Lung (tissue), 16 donors: ENCODE results near the gene DMPK. TPM values are rescaled to one million over a fixed set of nuclear protein-coding genes. Genes with fewer than 3 reads are reported as not detected.

Source experiments
- ATAC-seq: fragments of 200-7000 bp; cut with Tn5 transposase; one replicate; pipeline ENCODE4 v1.9.1; 2020; ENCODE audit warnings: moderate number of reproducible peaks; ENCODE audit not compliant: insufficient read depth, low FRiP score
- DNase-seq, 3 donors: peaks; one replicate each; pipeline ENCODE4 v3.0.0-alpha.2; 2013 to 2017
- H3K27ac ChIP-seq, 2 donors: one replicate each; pipeline ENCODE4 v1.5.1; 2013; ENCODE audit warnings: mild to moderate bottlenecking in 2 of 2, moderate library complexity in 2 of 2, control low read depth in 1 of 2, inconsistent platforms in 1 of 2, low read depth in 1 of 2, low read length in 1 of 2
- H3K27me3 ChIP-seq, 3 donors: one replicate each; pipeline ENCODE4 v1.5.1; 2013; ENCODE audit warnings: low read length in 2 of 3; ENCODE audit not compliant: control insufficient read depth in 3 of 3, insufficient read depth in 3 of 3
- H3K36me3 ChIP-seq, 4 donors: one replicate each; pipeline ENCODE4 v1.5.1; 2013; ENCODE audit warnings: low read length in 4 of 4, mild to moderate bottlenecking in 1 of 4, moderate library complexity in 1 of 4; ENCODE audit not compliant: control insufficient read depth in 4 of 4, insufficient read depth in 4 of 4
- H3K4me1 ChIP-seq, 5 donors: one replicate each; pipeline ENCODE4 v1.5.1; 2013; ENCODE audit warnings: low read length in 5 of 5, mild to moderate bottlenecking in 2 of 5, moderate library complexity in 1 of 5; ENCODE audit not compliant: control insufficient read depth in 5 of 5, insufficient read depth in 5 of 5
- H3K4me3 ChIP-seq: one replicate; pipeline ENCODE4 v1.5.1; 2013; ENCODE audit warnings: mild to moderate bottlenecking, control low read depth, moderate library complexity
- H3K9ac ChIP-seq, 2 donors: one replicate each; pipeline ENCODE4 v1.5.1; 2013; ENCODE audit warnings: low read length in 2 of 2, control low read depth in 1 of 2; ENCODE audit not compliant: insufficient read depth in 1 of 2
- H3K9me3 ChIP-seq, 4 donors: one replicate each; pipeline ENCODE4 v1.5.1; 2013; ENCODE audit warnings: low read length in 3 of 4, mild to moderate bottlenecking in 1 of 4, moderate library complexity in 1 of 4; ENCODE audit not compliant: control insufficient read depth in 4 of 4, insufficient read depth in 3 of 4
- WGBS, 2 donors: extraction: QIAGEN DNeasy Blood & Tissue Kit; methylation state at CpG; one replicate each; pipeline ENCODE4 v1.1.7; 2013; 5-methylcytosine and 5-hydroxymethylcytosine counted together
- long read RNA-seq, 5 donors: transcript quantifications; one replicate each; lab custom pipeline, GENCODE V29; 2026
- polyA plus RNA-seq, 2 donors: library from polyadenylated mRNA; stranded (reverse); fragments of 200-250 nt; gene quantifications; one replicate each; pipeline ENCODE4 v1.2.1, GENCODE V29; 2013
- total RNA-seq, 2 donors: library from RNA; depleted of rRNA in 1 of 2; stranded (reverse); fragments of >200 nt in 1 of 2; gene quantifications; one replicate each; pipeline ENCODE4 v1.2.1, GENCODE V29; 2014 to 2021
- TF ChIP-seq, protein P1 (sequence below): IDR thresholded peaks from 2 replicates; pipeline ENCODE4 v1.5.1; 2012; ENCODE audit warnings: mild to moderate bottlenecking; ENCODE audit errors: control extremely low read depth, extremely low read depth
- donor health status: control.
- donor health status: control.
- donor health status: Bipolar disorder and iron deficiency.
- donor health status: healthy.
- donor health status: DM: yes; HTN: yes; CAD: no.

Gene DMPK
- 10 to 100 TPM; 32.4 to 70.4 TPM for total RNA-seq
- polyA plus RNA-seq: 10 to 100 TPM; 35.0 to 45.7 TPM
- long read RNA-seq, donor 1, partial matches to known transcripts: 0 of 9 reads
- long read RNA-seq, donor 1, other reads (novel, unspliced or antisense): 0 of 9 reads
- long read RNA-seq, donor 2, partial matches to known transcripts: 0 of 2 reads
- long read RNA-seq, donor 2, other reads (novel, unspliced or antisense): 0 of 2 reads
- long read RNA-seq, donor 3, partial matches to known transcripts: 0 of 7 reads
- long read RNA-seq, donor 3, other reads (novel, unspliced or antisense): 0 of 7 reads
- long read RNA-seq, donor 4, partial matches to known transcripts: 0 of 8 reads
- long read RNA-seq, donor 4, other reads (novel, unspliced or antisense): 0 of 8 reads
- long read RNA-seq, donor 5, partial matches to known transcripts: 5 of 11 reads
- long read RNA-seq, donor 5, other reads (novel, unspliced or antisense): 0 of 11 reads

DNA sequence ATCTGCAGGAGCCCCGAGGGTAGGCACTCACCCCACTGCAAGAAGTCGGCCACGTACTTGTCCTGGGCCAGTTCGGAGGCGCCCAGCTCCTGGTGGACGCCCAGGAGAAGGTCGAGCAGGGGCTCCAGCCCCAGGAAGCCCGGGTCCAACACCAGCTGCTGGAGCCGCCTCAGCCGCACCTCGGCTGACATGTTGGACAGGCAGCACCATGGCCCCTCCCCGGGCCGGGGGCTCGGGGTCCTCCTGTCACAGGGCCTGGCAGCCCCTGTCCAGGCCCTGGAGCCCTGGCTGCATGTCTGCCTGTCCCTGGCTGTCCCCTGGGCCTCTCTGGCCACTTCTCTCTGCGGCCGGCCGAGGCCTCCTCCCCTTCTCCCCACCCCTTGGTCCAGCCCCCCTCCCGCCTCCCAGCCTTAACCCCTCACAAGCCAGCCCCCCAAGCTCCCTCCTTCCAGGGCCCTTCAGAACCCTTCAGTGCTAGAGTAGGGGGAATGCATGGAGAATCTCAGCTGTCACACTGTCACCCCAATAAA lies at the start of gene DMPK:
Gene DMPK (minus strand): TSS at position 329 of the 530 bp plus-strand sequence. CDS start 138 bp downstream, at position 191.
- peak within 1 kb of the TSS; percentile 80 to 96 for H3K27ac ChIP-seq
- DNase-seq (peak in 2 of 3 donors; percentile 53 to 55), ATAC-seq (no peak)
- peaks cover 0 to 2% (median 0%) of the 10 kb centered on the region in 4 donors for H3K9me3 ChIP-seq
- no peaks in the 10 kb centered on the region for H3K27me3 ChIP-seq
- H3K4me1 ChIP-seq: peaks cover 2 to 18% (median 11%) of the 10 kb centered on the region in 5 donors
- TF ChIP-seq, protein P1, sequence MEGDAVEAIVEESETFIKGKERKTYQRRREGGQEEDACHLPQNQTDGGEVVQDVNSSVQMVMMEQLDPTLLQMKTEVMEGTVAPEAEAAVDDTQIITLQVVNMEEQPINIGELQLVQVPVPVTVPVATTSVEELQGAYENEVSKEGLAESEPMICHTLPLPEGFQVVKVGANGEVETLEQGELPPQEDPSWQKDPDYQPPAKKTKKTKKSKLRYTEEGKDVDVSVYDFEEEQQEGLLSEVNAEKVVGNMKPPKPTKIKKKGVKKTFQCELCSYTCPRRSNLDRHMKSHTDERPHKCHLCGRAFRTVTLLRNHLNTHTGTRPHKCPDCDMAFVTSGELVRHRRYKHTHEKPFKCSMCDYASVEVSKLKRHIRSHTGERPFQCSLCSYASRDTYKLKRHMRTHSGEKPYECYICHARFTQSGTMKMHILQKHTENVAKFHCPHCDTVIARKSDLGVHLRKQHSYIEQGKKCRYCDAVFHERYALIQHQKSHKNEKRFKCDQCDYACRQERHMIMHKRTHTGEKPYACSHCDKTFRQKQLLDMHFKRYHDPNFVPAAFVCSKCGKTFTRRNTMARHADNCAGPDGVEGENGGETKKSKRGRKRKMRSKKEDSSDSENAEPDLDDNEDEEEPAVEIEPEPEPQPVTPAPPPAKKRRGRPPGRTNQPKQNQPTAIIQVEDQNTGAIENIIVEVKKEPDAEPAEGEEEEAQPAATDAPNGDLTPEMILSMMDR: no peak
- H3K36me3 ChIP-seq: peaks cover 0 to 24% (median 9%) of the 10 kb centered on the region in 4 donors
- peak within 1 kb of the TSS; percentile 36 for H3K4me3 ChIP-seq
- 31 to 45% methylated on average over 12 to 18 of the region's 18 CpGs for WGBS, 2 donors
- H3K9ac ChIP-seq: no peak within 1 kb of the TSS

DNA sequence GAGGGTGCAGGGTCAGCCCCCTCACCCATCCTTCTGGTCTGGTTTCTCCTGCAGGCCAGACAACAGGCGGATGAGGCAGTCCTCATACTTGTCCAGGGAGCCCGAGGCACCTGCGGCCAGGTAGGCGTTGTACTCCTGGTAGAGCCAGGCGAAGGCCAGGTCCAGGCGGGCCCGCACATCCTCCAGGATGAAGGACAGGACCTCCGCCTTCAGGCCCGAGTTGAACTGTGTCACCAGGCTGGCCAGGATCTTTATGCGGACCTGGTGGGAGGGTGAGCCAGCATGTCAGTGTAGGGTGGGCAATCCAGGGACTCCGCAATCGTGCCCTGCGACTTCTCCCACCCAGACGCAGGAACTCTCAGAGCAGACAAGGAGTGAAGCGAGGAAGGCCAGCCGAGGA lies 46.7 kb upstream of the DMPK start:
- peaks cover 28 to 71% (median 46%) of the 10 kb centered on the region in 4 donors for H3K36me3 ChIP-seq
- TF ChIP-seq, protein P1: no peak
- H3K27me3 ChIP-seq: no peaks in the 10 kb centered on the region
- WGBS, 2 donors: 96% methylated on average over 16 of the region's 16 CpGs
- no peak overlapping the region for H3K4me3 ChIP-seq
- H3K9ac ChIP-seq: no peak overlapping the region
- no peaks in the 10 kb centered on the region for H3K4me1 ChIP-seq
- no peak for ATAC-seq
- no peak overlapping the region for H3K27ac ChIP-seq
- DNase-seq: no peak
- no peaks in the 10 kb centered on the region for H3K9me3 ChIP-seq

- WGBS, 2 donors: 92 to 94% methylated on average over 9 of the region's 9 CpGs
- ATAC-seq: no peak
- TF ChIP-seq, protein P1: no peak
- Histone ChIP-seq H3K4me1 (no peaks in the 10 kb centered on the region), H3K9ac (no peak overlapping the region), H3K9me3 (no peaks in the 10 kb centered on the region), H3K36me3 (peaks cover 28 to 75% (median 47%) of the 10 kb centered on the region in 4 donors), H3K4me3 (no peak overlapping the region), H3K27ac (no peak overlapping the region), H3K27me3 (no peaks in the 10 kb centered on the region)
- no peak for DNase-seq
Measured at GRCh38 chr19:45828523-45828922, 46.2 kb upstream of the DMPK start.
